ENCODE results near the gene BEST3. TPM values are rescaled to one million over a fixed set of nuclear protein-coding genes. Genes with fewer than 3 reads are reported as not detected.

The BEST3 gene
- polyA plus RNA-seq, 1 donor from 2014 or later = 0.88 TPM

GRCh38 chr12:69655616-69656340 lies 43.3 kb downstream of the BEST3 start:
- no peak overlapping the region for H3K9ac ChIP-seq (ENCODE audit: low read length)
- no peaks in the 10 kb centered on the region for H3K27me3 ChIP-seq (ENCODE audit: insufficient read depth, low read depth, low read length)
- H3K9me3 ChIP-seq (ENCODE audit: low read length) = no peaks in the 10 kb centered on the region
- H3F3A ChIP-seq (ENCODE audit: insufficient read depth, low read length, poor library complexity, severe bottlenecking) = no peaks in the 10 kb centered on the region
- no peak overlapping the region for H3K4me2 ChIP-seq (ENCODE audit: low read length)
- no peaks in the 10 kb centered on the region for H4K20me1 ChIP-seq (ENCODE audit: insufficient read depth)
- H3K79me2 ChIP-seq (replicated peaks; ENCODE audit: insufficient read depth, low read length) = no peaks in the 10 kb centered on the region
- no peak overlapping the region for H3K4me3 ChIP-seq (ENCODE audit: low read length)
- H2AFZ ChIP-seq (ENCODE audit: low read depth, low read length) = no peak overlapping the region
- no peaks in the 10 kb centered on the region for H3K9me2 ChIP-seq (ENCODE audit: insufficient read depth, low read length)
- TF ChIP-seq TAF1 (IDR thresholded peaks at IDR 0.05; ENCODE audit: low read depth) (no peak), CTCF (IDR thresholded peaks at IDR 0.05; ENCODE audit: poor library complexity, severe bottlenecking) (no peak), SMC3 (conservative IDR thresholded peaks at IDR 0.05; ENCODE audit: poor library complexity) (no peak), EP300 (conservative IDR thresholded peaks at IDR 0.05; ENCODE audit: poor library complexity, severe bottlenecking) (no peak), REST (IDR thresholded peaks at IDR 0.05; ENCODE audit: borderline replicate concordance) (no peak), MXI1 (conservative IDR thresholded peaks at IDR 0.05; ENCODE audit: poor library complexity, severe bottlenecking) (no peak), EZH2 (IDR thresholded peaks at IDR 0.05; ENCODE audit: borderline replicate concordance, insufficient read depth, low read length, poor library complexity, severe bottlenecking) (no peak), RAD21 (conservative IDR thresholded peaks at IDR 0.05) (no peak), POLR2AphosphoS5 (IDR thresholded peaks at IDR 0.05) (no peak)
- H3K36me3 ChIP-seq (ENCODE audit: insufficient read depth, low read length) = no peaks in the 10 kb centered on the region
- H3K27ac ChIP-seq (ENCODE audit: low read length) = no peak overlapping the region

GRCh38 chr12:69653703-69654102 lies 45.4 kb downstream of the BEST3 start:
- no peaks in the 10 kb centered on the region for H3K36me3 ChIP-seq (ENCODE audit: insufficient read depth, low read length)
- no peak overlapping the region for H3K4me3 ChIP-seq (ENCODE audit: low read length)
- H3K27ac ChIP-seq (ENCODE audit: low read length) = no peak overlapping the region
- TF ChIP-seq POLR2AphosphoS5 (IDR thresholded peaks at IDR 0.05) = no peak
- H3K9ac ChIP-seq (ENCODE audit: low read length) = no peak overlapping the region
- H3K9me3 ChIP-seq (ENCODE audit: low read length) = no peaks in the 10 kb centered on the region
- no peaks in the 10 kb centered on the region for H3F3A ChIP-seq (ENCODE audit: insufficient read depth, low read length, poor library complexity, severe bottlenecking)
- H4K20me1 ChIP-seq (ENCODE audit: insufficient read depth) = no peaks in the 10 kb centered on the region
- no peak overlapping the region for H2AFZ ChIP-seq (ENCODE audit: low read depth, low read length)
- H3K79me2 ChIP-seq (replicated peaks; ENCODE audit: insufficient read depth, low read length) = no peaks in the 10 kb centered on the region
- H3K9me2 ChIP-seq (ENCODE audit: insufficient read depth, low read length) = no peaks in the 10 kb centered on the region
- no peaks in the 10 kb centered on the region for H3K27me3 ChIP-seq (ENCODE audit: insufficient read depth, low read depth, low read length)
- H3K4me2 ChIP-seq (ENCODE audit: low read length) = no peak overlapping the region

All from neural cell (in vitro differentiated cells).